Dendritic cell treated with granulocyte-macrophage colony-stimulating factor and Interleukin-4, amounts not matched to agents 40 ng/mL and 50 ng/mL, for 4 days (primary cell): ENCODE measurements around the gene TAOK2.
"Not testable (repeated sequence)": the region's sequence is repeated elsewhere in the genome, so short reads cannot be mapped to it uniquely, and the experiment has no call there.

ENCODE experiments used
- H3K27ac Mint-ChIP-seq: one replicate; pipeline ENCODE4 v1.8.0; 2022; ENCODE audit warnings: mild to moderate bottlenecking, mixed read lengths
- H3K27me3 Mint-ChIP-seq: one replicate; pipeline ENCODE4 v1.8.0; 2022; ENCODE audit warnings: mild to moderate bottlenecking, mixed read lengths
- H3K36me3 Mint-ChIP-seq: one replicate; pipeline ENCODE4 v1.8.0; 2022; ENCODE audit warnings: low read depth, mixed read lengths
- H3K4me1 Mint-ChIP-seq: one replicate; pipeline ENCODE4 v1.8.0; 2022; ENCODE audit warnings: low read depth, mixed read lengths
- H3K4me3 Mint-ChIP-seq: one replicate; pipeline ENCODE4 v1.8.0; 2022; ENCODE audit warnings: mild to moderate bottlenecking, moderate library complexity, mixed read lengths
- H3K9me3 Mint-ChIP-seq: one replicate; pipeline ENCODE4 v1.8.0; 2022; ENCODE audit warnings: mixed read lengths
- intact Hi-C: fragments of 100-400 bp; cut with micrococcal nuclease; formaldehyde crosslinking; loops from one replicate; pipeline ENCODE4 v1.15.0; 2022

The TAOK2 gene

DNA sequence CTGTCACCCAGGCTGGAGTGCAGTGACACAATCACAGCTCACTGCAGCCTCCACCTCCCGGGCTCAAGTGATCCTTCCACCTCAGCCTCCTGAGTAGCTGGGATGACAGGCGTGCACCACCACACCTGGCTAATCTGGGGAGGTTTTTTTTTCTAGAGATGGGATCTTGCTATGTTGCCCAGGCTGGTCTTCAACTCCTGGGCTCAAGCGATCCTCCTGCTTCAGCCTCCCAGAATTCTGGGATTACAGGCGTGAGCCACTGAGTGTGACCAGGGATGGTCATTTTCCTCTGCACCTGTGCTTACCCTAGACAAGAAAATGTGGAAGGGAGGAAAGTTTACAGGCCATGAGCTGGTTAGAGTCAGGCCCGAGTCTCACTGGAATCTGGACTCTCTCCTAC is 67.0 kb downstream of the TAOK2 start:
- intact Hi-C loops, H3K27ac Mint-ChIP-seq: not testable (repeated sequence)

DNA sequence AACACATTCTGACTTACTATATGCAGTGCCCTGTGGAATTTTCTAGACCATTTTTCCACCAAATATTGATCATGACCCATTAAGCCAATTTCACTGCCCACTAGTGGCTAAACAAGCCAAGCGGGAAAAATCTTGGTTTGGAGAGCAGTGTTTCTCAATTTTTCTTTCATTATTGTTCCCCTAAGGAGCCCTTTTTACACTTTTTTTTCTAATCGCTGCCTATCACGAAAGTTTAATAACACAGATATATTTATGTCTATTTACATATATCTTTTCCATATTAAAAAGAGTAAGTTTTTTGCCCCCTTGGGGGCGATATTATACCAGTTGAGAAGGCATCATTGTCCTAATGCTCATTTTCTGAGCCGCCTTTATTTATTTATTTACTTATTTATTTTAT is 68.2 kb downstream of the TAOK2 start:
- H3K27ac Mint-ChIP-seq = no peak overlapping the region
- H3K9me3 Mint-ChIP-seq = no peaks in the 10 kb centered on the region
- intact Hi-C loops = no loop called here
- H3K4me1 Mint-ChIP-seq = peaks cover 6% of the 10 kb centered on the region
- peaks cover 7% of the 10 kb centered on the region for H3K27me3 Mint-ChIP-seq
- H3K4me3 Mint-ChIP-seq = no peak overlapping the region
- H3K36me3 Mint-ChIP-seq = no peaks in the 10 kb centered on the region

More for the DNA sequence above, 67.0 kb downstream of the TAOK2 start:
- not testable (repeated sequence) for H3K36me3 Mint-ChIP-seq, H3K4me1 Mint-ChIP-seq, H3K4me3 Mint-ChIP-seq, H3K9me3 Mint-ChIP-seq
- H3K27me3 Mint-ChIP-seq = peaks cover 14% of the 10 kb centered on the region
